ENCODE data around the gene ZRANB1.

ZRANB1 gene

DNA sequence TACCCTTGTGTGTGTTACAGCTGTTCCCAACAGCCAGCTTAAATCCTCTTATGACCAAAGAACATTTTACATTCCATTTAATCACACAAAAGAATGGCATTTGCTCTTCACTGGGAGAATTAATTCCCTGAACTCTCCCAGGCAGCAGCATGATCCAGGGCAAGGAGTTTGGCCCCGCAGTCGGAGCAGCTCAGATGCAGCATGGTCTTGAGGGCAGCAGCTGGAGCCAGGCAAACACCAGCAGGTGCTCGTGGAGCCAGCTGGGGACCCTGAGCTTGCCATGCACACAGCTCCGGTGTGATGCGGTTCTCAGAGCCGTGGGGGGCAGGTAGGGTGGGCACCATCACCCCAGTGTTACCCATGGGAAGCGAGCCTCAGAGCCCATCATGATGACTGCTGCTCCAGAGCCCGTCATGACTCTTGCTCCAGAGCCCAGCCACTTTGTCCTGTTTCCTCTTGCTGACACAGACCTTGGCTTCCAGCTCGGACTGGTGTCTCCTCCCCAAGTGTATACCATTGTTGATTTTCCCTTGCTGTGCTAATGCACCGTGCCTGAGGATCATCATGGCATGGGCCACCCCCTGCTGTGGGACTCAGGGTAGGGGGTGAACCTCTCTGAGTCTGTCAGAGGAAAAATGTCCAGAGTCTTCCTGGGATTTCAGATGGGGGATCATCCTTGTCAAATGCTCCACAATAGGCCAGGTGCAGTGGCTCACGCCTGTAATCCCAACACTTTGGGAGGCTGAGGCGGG, 75.8 kb downstream of the ZRANB1 start:
- no peak for DNase-seq (ENCODE audit: low read depth, low spot score)

DNA sequence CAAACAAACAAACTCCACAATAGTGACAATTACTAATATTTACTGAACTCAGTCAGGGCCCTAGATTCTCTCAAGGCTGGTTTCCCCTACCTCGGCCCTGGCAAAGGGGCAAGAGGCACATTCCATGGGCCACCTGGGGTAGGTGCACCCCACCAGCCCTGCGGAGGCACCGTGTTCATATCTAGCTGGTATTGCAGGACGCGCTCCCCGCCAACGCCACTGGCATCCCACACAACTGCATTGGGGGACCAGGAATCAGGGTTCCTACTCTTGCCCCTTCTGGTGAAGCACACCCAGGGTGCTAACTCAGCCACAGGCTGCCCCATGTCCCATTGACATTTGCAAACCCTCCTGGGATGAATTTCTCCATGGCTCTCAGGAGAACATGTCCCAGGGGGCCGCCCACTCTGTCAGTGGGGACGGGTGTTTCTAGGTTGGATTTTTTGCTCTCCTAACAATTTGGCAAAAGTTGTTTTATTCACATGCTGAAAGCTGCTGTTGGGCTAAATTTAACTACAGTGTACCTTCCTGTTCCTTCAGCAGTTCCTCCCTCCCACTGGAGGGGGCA, 76.7 kb downstream of the ZRANB1 start:
- no peak for DNase-seq (ENCODE audit: low read depth, low spot score)

DNA sequence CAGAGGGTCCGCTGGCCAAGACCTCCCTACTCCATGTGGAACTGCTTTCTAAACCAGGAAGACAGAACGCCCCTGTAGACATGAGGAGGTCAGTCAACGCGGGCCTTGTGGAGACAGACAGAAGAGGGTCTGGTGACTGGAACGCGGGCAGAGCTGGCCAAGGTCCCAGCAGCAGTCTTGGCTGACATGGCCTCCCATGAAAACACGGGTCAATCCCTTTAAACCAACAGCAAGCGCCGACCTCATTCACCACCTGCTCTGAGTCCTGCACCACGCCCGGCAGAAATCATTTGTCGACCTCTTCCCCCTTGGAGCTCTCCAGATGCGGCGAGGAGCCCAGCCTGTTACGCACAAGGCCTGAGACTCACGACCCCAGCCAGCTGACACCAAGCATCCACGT, 78.5 kb downstream of the ZRANB1 start:
- no peak for DNase-seq (ENCODE audit: low read depth, low spot score)

DNA sequence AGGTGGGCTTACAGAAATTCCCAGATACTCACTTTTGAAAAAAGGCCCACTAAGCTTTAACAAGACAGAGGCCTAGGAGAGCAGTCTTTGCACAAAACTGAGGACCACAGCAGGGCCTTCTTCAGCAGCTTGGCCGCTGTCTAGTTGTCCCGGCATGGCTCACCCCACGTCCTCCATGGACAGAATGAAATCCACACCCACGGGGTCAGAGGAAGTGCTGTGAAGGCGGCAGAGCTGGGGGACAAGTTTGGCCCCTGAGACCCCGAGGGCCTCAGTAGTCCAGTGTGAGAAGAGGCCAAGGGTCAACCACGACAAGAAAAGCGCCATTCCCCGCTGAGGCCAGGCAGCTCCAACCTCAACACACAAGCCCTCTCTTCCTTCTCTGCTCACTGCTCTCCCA, 78.9 kb downstream of the ZRANB1 start:
- no peak for DNase-seq (ENCODE audit: low read depth, low spot score)

DNA sequence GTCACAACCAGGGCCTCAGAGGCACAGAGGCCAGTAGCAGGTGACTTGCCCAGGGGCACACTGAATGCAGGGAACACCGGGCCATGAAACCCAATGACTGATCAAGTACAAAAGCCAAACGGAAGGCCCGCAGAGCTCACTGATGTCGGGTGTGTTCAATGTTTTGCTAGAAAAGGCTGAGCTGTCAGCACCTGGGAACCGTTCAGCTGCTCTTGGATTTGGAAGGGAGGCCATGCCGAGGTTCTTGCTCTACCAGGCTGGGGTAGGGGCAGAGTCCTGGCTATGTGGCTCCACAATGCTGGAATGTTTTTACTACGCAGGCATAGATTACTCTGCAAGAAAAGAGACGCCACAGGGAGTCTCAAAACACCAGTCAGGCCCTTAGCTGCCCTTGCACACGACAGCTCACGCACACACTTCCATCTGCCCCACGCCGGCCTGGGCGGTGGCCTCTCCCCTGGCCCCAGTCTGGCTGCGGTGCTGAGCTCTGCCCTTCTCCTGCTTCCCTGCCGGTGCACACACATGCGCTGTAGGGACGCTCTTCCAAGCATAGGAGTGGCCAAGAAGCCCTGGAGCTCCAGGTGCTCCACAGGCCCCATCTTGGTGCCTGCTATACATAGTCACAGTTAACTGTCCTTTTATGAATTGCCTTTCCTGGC, 79.9 kb downstream of the ZRANB1 start:
- DNase-seq (ENCODE audit: low read depth, low spot score), result no peak

DNA sequence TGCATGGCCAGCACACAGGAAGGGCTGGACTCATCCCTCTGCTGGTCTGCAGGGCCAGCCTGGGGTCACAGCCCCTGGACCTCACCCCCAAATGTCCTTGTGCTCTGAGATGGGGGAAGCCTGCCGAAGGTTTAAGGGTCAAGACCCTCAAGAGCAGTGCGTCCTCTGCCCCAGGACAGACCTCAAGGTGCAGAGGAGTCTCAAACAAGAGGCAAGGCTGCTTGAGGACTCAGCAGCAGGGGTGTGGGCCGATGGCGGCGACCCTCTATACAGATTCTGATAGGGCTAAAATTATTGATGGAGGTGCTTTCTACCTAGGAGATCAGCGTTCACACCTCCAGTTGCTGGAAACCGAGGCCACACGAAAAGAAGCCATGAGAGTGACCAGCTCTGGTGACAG, 80.7 kb downstream of the ZRANB1 start:
- no peak for DNase-seq (ENCODE audit: low read depth, low spot score)

DNA sequence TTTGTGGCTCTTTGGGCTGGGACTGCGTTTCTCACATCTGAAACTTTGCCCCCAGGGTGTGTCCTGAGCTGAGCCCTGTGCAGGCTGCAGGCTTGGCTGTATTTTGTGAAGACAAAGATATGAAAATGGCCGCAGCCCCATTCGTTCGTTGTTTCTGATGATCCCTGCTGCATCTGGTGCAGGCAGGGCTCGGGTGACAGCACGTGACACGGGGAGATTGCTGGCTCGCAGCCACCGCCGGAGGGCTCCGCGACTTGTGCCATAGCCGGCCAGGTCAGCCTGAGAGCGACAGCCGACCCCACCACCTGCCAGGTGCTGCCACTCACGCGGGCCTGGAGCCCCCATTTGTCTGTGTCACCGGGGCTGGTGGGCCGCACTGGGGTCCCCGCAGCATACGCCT, 81.3 kb downstream of the ZRANB1 start:
- DNase-seq (ENCODE audit: low read depth, low spot score), result no peak

DNA sequence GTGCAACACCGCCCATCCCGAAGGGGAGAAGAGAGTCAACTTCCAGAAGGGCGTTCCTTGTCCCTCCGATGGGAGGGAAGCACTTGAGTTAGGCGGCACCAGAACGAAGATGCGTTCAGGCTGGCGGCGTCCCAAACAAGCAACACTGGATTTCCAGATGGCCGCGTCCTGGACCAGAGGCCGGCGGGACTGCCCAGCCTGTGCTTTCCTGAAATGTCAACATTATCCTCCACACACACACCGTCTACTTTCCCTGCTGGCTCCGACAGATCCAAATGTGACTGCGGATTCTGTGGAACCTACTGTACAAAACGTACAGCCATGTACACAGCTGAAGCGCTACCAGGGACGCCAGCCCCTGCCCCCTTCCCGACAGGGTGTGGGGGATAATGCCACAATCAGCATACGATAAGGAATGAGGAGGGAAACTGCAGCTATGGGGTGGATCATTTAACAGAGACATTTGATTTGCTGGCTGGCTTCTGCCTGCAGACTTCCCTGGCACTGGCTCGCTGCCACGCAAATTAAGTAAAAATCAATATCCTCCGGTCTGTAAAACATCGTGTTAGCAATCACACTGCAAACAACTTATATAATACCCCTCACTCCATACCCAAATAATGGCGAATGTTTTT, 82.1 kb downstream of the ZRANB1 start:
- DNase-seq (ENCODE audit: low read depth, low spot score), result no peak

DNA sequence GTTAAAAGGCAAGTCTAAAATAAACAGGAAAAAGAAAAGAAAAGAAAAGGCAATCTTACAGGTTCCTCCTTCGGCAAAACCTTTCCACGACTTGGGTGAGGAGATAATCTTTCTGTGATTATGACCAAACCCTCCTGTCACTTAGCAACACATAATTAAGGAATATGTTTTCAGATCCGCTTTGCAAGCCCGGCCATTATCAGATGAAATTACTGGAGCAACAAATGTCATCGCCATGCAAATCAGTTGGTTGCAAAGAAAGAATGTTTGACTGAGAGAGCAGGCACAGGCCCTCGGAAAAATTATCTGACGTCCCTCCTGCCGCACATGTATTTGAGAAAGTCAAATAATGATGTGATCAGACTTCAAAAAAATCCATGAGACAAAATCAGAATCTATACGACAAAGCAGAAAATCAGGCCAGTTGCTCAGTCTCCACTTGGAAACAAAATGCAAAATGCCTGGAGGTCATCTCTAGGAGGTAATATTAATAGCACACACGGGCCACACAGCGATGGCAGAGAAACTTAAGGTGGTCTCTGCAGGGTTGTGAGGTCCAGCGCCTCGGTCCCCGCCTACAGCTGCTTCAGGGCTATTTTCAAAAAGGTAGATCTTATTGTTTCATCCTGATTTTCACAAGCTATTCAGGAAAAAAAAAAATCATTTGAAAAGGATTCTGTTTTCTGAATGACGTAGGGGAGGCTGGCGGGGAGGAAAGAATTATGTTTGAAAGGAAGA, 82.7 kb downstream of the ZRANB1 start:
- DNase-seq (ENCODE audit: low read depth, low spot score), result no peak

DNA sequence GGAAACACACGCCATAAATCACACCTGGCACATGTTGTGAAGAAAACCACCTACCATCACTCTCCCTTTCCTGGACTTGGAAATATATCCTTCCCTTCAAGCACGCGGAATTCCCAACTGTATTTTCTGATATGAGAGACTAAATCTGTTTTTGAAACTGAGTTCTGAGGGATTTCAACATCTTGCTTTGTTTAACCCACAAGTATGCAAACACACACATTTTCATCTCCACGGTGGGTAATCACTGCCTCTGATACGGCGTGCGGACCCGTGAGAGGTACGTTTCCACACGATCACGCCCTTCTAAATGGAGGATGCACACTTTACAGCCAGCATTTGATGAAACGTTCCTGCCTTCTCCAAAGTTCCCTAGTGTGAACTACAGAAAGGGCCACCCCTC, 83.4 kb downstream of the ZRANB1 start:
- DNase-seq (ENCODE audit: low read depth, low spot score), result no peak

DNA sequence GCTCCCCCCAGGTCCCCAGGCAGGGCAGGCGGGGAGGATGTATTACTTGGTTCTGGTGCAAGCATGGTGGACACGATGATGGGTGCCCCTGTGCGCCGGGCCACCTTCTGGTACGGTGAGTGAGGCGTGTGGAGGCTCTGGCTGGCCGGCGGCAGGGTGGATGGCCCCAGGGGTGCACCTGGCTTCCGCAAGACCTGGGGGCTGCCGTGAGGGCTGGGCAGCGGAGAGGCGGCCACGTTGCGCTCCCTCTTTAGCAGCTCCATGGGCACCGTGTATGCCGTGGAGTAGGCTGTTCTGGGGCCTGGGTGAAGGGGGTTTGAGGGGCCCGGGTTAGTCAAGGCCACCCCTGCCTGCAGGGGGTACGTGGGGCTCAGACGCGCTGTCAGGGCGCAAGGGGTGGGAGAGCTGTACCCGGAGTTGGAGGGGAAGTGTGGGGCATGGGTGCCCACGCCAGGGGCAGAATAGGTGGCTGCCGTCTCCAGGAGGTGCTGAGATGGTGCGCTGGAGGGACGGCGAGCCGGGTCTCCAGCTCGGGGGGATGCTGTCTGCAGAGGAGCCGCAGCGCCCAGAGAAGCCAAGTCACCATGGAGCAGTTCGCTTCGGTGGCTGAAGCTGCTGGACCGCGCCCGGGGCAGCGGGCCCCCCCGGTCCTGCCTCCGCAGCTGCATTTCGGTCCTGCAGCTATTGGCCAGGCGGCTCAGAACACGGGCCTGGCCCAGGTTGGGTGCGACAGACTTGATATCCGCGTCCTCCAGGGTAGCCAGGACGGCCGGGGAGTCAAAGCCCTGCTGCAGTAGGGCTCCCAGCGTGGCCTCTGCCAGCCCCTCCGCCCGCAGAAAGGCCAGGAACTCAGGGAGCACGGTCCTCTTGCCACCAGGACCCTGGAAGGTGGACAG, 84.4 kb downstream of the ZRANB1 start:
- no peak for DNase-seq (ENCODE audit: low read depth, low spot score)

DNA sequence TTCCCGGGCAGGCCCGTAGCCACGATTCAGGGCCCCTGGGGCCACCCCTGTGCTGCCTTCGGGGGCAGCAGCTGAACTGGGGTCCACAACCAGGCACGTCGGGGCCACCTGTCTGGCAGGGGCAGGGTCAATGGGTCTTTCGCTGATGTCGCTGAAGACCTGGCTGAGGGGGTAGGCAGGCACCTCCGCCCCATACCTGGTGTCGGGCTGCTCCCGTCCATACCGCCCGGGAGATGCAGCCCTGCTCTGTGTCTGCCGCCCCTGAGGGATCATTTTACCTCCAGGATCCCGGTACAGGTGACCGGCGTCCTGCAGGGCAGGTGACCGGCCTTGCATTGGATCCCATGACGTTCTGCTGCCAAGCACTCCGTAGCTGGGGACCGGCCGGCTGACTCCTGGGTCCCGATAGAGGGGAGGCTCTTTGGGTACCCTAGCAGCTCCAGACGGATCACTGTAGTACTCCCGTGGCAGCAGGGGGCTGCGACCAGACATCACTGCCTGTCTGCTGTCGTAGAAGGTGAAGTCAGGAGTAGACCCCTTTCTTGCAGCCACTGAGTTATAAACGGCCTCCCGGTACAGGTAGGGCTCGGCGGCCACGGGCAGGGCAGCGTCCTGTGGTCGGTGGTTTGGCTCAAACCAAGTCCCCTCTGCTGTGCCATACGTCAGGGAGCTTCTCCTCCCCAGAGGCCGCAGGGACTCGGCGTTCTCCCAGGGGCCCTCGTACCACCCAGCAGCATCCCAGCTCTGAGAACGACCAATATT, 85.2 kb downstream of the ZRANB1 start:
- no peak for DNase-seq (ENCODE audit: low read depth, low spot score)

DNA sequence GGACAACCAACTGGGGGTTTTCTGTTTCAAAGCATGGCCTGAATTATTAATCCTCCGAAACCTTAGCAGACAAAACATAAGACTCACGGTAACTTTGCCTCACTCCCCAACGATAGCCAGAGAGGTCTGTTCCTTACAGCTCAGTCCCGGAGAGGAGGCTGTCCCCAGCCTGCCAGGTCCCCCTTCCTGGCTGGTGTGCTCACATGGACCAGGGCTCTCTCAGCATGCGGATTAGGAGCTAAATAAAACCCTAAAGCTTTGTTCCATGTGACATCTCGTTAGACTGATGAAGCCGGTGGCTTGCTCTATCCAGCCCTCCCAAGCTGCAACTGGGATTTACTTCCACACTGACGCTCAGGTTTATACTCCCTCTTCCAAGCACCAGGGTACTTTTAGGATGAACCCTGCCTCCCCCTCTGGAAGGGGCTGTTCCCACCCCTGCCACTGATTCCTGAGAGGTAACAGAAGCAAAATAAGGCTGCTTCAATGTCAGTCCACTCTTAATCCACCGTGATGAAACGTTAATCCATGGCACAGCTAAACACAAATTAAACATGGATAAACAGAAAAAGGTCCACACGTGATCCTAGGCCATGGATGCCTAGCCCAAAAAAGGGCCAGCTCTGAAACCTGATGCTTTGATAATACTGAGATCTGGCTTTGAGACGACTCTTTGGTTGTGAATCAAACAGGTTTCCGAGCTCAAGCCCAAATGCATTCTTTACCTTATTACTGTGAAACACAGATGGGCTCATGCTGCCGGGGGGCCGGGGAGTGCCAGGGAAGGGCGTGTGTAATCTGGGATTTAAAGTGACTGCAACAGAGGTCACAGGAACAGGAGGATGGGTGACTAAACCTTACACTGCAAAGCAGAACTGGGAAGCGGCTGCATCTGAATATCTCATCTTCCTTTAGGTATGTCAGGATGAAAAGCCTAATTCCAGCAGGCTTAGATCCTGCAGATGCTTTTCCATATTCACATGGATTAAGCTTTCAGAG, 86.2 kb downstream of the ZRANB1 start:
- no peak for DNase-seq (ENCODE audit: low read depth, low spot score)

DNA sequence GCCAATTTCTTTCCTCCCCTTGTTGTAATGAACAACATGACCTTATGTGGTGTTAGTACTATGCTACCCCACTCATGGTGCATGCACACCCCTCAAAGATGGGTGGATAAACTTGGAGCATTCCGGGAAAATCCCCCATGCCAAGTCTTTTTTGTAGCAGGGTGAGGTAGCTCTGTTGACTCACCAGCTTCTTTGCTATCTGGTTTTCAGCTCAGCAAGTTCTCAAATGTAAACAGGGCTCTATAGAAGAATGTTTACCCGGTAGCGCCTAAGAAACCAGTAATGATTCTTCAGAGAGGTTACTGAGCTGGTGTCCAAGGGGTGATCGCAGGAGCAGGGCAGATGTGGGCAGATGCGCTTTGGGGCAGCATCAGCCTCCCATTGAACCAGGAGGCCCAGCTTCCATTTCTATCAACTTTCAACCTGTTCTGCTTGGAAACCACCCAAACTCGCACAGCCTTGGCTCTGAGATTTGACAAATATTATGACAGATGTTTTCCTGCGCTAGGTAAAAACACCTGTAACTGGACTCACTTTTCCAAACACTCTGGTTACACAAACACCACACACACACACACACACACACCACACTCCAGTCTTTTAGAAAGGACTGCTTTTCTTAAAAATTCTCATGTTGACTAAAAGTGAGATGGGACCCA, 87.8 kb downstream of the ZRANB1 start:
- no peak for DNase-seq (ENCODE audit: low read depth, low spot score)

DNA sequence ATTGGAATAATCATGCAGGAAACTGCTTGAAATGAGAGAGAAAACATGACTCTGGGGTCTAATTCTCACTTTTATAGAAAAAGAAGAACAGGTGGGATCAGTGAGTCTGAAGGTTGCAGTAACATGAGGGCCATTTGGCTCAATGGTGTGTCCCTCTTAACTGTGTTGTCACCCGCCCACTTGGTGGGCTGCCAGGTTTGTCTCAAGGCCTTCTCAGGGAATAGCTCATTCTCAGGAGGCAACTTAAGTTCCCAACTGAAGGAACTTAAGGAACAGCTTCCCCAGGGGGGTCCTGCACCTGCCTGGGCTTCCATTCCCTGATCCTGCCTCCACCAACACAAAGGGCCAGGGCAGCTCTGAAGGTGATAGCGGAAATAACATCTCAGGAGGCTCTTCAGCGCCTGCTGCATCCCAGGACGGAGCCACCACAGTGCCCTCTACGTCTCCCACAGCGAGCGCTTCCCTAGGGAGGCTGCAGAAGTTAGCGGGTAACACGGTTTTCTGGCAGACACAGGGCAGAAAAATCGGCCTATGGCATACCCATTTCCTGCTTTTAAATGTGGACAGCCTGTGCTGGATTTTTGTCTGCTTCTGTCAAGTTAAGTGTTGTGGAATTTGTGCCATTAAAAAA, 88.8 kb downstream of the ZRANB1 start:
- no peak for DNase-seq (ENCODE audit: low read depth, low spot score)

DNA sequence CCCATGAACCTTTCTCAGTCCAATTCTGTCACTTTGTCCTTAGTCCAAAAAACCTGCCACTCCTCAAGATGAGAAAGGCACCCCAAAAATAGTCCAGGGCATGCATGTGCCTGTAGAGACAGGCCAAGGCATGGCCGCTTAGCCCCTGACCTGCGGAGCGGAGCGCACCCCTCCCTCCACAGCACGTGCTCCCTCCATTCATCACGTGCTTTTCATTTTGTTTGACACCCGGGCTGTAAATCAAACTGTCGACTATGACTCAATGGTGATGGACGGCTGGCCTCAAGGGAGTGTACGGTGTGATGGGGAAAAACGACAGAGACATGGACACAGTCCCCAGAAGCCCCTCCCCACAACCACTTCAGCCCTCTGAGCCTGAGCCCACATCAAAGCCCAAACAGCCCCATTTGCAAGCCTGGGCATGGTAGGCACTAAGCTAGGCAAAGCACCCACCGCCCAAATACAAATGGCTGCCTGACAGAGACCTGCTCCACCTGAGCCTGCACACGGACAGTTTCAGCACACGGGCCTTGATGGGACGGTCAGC, 90.6 kb downstream of the ZRANB1 start:
- no peak for DNase-seq (ENCODE audit: low read depth, low spot score)

DNA sequence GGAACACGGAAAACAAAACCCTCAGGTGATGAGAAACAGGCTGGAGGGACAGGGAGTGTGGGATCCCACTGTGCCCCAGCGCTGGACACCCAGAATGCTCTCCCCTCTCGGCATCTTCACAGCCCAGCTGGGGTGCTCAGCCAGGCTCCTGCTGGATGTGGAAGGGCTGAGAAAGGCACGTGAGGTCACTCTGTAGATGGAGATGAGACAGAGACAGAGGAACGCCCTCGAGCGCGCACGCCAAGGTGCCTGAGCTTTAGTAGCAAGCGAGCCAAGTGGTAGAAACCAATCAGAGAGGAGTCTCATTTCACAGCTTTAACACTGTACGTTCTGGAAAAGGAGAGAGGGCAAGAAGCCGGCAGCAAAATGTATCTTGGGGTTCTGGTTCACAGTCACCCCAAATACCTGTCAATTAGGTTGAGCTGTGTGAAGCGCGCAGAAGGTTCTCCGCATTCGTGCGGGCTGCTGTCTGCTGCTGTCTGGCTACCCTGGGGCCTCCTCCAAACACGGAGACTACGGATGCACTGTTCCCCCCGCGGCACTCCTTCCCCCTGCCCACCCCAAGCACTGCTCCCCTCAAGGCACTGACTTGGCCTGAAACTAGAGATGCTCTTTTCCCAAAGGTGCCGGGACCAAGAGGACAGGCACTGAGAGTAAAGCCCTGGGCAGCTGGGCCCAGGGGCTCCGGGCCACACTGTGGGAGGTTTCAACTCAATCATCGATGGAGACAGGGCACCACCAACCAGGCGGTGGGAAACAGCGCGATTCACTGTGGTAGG, 91.4 kb downstream of the ZRANB1 start:
- no peak for DNase-seq (ENCODE audit: low read depth, low spot score)

Data from activated naive CD8-positive, alpha-beta T cell treated with anti-CD3 and anti-CD28 coated beads, Interleukin-2, amount 50 U/mL, for 16 hours (primary cell).